Measurements from ENCODE around the gene C1QTNF12.

C1QTNF12 gene

DNA sequence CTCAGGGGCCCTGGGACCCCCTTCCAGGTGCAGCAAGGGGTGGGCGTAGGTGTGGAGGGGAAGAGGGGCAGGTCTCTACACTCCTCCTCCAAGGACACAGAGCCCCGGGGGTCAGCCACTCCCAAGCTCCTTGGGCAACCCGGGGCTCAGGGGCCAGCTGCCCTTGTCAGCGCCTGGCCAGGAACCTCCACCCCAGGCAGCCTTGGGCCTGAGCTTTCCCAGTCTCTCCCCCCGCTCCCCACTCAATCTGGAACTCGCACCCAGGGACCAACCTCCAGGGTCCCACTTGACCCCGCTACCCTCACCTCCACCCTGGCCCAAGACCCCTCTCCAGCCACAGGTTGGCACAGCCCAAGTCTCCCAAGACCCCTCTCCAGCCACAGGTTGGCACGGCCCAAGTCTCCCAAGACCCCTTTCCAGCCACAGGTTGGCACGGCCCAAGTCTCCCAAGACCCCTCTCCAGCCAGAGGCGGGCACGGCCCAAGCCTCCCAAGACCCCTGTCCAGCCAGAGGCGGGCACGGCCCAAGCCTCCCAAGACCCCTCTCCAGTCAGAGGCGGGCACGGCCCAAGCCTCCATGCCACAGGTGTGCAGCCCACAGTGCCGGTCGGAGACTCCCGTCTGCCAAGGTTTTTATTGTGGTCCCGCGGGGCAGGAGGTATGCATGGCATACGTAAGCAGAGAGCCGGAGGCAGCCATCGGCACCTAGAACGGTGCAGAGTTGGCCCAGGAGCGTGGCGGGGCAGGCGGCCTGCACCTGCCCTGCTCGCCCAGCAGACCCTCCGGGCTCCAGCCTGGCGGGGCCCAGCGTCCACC is 35.6 kb downstream of the C1QTNF12 start:
- DNase-seq, result no peak

DNA sequence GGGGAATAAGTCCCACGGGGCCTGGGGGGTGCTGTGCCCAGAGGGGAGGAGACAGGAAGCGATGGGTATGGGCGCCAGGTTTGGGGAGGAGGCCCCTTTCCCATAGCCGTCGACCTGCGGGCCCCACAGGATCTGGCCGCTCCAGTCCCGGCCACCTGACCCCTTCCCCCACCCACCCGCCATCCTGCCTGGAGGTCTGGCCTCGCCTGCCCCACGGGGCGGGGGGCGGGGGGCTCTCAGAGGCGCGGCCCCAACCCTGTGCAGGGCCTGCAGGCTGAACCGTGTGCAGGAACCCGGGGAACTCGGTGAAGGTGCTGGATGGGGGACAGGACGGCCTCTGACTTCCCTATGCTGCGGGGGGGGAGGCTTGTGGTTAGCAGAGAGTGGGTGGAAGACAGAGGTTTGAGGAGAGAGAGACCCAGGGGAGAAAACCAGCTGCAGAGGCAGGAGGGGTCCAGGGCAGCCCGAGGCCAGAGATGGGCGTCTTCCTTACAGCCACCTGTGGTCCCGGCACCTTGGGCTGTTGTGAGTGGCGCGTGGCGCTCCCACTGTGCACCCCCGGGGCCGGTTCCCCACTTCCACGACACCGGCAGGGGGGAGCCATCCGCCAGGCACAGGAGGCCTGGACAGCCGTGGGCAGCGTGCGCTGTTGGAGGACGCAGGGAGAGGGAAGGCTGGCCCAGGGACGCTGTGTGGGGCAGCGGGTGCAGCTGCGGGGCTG is 37.6 kb downstream of the C1QTNF12 start:
- peak; percentile 66 for DNase-seq

DNA sequence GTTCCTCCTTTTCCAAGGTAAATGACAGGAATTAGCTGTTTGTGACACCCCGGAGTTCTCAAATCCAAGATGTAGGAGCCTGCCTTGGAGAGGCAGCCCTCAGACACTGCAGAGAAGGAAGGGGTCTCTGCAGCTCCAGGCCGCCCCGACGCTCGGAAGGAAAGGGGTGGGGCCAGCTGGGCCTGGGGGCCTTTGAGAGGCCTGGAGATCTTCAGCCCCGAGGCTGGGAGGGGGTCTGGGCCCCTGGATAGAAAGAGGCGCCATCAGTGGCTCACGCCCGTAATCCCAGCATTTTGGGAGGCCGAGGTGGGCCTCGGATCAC is 39.0 kb downstream of the C1QTNF12 start:
- no peak for DNase-seq

DNA sequence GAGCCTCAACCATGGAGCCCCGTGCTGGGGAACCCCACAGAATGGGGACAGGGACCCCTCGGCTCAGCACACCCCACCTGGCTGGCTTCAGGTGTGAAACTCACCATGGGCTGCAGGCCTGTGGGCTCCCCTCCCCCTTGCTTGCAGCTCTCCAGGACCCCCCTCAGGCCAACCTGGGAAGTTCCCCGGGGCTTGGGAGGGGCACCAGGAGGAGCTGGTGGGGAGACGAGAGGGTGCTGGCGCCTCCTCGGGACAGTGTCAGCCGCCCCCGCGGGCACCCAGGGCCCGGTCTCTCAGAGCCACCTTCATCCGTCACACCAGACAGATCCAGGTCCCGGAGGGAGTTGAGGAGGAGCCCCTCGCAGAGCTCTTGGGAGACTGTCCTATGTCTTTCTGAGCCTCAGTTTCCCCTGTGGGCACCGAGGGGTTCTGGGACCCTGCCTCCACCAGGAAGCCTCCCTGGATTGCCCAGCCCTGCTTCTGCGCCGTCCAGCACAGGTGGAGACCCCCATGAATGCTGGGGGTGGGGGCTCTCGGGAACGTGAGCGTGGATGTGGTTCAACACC is 39.5 kb downstream of the C1QTNF12 start:
- DNase-seq, result no peak

DNA sequence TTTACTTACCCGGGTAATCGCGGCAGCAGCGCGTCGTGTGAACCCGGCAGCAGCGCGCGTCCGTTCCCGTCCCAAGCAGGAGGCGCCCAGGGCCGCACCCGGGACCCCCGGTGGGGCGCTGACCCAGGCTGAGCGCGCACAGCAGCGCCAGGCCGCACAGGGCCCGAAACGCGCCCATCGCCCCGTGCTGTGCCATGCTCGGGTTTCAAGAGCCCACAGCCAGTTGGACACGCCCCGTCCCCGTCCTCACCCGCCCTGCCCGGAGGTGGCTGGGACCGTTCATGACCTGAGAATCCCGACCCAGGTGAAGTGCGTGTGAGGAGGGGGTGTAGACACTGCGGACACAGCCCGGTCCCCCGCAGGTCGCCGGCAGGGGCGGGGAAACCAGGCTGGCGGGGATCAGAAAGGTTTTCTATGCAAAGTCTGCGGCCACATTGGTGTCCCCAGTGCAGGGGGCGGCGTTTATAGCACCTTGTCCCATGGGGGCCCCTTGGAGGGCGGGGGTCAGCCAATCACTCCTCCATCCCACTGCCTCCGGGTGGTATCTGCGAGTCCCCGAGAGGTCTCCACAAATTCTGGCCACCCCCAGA is 40.1 kb downstream of the C1QTNF12 start, which contains the start of gene TNFRSF18:
TNFRSF18 (minus strand) TSS at position 217 of the 590 bp plus-strand sequence; CDS start at position 196, 21 bp downstream.
- DNase-seq, result peak; percentile 53

DNA sequence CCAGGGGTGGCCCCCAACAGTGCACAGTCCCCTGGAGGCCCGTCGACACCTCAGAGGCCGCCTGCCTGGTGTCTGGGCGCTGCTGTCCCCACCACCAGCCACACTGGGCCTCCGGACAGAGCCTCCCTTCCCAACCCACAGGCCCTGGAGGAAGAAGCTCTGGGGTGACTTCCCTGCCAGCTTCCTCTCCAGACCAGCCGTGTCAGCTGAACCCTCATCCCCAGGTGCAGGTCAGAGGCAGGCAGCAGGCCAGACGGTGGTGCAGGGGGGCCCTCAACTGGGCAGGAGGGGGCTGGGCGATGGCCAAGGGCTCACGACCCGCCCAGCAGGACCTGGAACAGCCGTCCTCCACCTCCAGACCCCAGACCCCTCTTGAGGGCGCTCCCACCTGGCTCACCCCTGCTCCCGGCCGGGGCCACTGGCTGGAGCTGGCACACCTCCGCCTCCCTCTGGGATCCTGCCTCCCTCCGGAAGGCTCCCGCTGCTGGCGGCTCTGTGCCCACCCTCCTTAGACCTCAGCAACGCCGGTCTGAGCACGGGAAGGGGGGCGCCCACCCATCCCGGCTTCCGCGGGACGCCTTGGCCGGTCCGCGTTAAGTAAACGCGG is 40.6 kb downstream of the C1QTNF12 start:
- DNase-seq, result no peak

DNA sequence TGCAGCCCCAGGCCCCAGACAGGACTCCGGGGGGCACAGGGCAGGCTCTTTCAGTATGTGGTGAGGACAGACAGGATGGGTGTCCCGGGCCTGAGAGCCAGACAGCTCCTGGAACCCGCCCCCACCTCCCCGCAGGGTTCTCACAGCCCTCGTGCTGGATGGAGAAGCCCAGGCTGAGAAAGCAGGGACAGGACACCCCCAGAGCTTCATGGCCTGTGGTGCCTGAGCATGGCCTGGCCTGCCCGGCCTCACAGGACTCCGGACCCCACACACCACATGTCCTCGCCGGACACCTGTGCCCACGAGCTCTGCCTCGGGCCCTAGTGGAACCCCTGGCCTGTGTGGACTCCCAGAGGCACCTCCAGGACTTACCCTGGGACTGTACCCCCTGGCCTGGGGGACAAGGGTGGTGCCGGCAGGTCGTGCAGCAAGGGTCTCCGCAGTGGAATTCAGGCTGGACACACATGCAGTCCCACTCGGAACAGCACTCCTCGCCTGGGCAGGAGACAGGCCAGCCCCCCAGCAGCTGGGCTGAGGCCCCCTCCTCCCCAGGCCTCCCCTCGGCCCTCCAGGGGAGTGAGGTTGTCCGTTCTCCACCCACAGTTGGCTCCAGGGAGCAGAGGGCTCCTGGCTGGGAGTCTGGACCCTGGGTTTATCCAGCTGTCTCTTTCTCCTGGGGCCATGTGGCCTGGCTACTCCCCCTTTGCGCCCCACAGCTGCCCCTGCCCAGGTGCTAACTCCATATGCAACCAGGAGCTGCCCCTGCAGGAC is 41.3 kb downstream of the C1QTNF12 start:
- DNase-seq, result no peak

DNA sequence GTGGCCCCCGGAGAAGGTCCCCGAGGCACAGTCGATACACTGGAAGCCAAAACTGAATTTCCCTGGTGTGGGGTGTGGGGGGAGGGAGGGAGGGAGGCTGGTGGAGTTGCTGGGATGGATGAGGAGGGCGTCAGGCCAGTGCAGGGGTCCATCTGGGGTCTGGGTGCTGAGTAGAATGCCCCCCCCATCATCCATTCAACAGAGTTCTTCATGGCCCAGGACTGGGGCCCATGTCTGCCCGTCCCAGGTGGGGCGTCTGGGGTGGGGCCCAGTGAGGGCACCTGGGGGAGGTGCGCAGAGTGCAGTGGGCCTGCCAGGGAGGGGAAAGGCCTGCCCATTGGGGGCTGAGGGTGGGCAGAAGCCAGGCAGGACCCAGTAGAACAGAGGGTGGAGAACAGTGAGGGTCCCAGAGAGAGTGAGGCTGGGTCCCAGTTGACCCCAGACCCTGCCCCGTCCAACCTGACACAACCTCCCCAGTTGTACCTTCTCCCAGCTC is 42.0 kb downstream of the C1QTNF12 start:
- no peak for DNase-seq

DNA sequence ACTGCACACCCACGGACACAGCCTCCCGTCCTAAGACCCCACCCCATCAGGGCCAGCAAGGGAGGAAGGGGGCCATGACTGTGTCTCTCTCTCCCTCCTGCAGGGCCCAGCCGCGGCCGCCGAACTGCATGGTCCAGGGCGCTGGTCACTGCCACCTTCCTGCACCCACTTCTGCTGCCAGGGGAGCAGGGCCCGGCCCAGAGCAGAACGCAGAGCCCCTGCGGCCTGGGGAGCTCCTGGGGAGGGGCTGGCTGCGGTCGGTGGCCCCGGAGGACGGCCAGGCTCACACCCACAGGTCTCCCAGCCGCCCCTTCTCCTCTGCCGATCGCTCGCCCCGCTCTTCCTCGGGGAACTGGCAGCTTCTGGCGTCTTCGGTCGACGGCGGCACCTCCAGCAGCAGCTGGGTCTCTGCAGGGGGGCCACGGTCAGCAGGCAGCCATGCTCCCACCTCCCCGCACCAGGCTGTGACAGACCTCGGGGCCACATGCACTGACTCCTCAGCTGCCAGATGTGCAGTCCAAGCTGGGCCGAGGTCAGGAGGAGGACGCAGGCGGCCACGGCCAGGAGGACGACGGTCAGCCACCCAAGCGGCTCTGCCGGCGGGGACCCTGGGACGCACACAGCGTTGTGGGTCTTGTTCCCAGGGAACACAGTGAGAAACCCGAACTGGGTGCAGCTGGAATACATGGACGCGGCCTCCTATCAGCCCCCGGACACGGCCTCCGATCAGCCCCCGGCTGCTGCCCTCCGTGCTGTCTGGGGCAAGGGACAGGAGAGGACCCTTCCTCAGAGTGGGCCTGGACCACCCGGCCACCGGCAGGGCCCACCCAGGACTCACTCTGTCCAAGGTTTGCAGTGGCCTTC is 42.7 kb downstream of the C1QTNF12 start:
- DNase-seq, result no peak

DNA sequence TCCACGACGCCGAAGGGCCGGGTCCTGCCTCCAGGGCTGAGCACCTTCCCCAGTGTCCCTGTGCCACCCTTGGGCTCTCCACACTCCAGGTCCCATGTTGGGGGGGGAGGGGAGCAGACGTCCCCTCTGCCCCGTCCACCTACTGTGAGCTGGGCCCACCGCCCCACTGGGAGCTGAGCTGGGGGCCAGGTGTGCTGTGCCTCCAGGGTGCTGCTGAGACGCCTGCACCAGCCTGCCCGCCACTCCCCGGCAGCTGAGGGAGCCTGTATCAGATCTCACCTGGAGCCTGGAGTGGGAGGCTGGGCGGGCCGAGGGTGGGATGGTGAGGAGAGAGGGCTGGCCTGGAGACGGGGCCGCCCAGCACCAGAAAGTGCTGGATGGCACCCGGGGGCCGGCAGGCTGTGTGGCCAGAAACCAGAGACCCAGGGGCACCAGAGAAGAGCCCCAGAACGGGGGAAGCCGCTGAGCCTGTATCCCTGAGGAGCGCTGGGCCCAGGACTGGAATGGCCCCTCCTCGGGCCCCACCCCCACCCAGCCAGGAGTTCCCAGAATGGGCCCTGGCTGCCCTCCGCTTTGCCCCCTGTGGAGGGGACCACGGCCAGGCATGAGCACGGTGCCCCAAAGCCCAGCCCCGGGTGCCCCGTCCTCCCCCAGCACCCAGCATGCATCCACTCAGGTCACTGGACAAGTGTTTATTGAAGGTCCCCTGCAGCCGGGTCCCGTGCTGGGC is 43.5 kb downstream of the C1QTNF12 start:
- no peak for DNase-seq

DNA sequence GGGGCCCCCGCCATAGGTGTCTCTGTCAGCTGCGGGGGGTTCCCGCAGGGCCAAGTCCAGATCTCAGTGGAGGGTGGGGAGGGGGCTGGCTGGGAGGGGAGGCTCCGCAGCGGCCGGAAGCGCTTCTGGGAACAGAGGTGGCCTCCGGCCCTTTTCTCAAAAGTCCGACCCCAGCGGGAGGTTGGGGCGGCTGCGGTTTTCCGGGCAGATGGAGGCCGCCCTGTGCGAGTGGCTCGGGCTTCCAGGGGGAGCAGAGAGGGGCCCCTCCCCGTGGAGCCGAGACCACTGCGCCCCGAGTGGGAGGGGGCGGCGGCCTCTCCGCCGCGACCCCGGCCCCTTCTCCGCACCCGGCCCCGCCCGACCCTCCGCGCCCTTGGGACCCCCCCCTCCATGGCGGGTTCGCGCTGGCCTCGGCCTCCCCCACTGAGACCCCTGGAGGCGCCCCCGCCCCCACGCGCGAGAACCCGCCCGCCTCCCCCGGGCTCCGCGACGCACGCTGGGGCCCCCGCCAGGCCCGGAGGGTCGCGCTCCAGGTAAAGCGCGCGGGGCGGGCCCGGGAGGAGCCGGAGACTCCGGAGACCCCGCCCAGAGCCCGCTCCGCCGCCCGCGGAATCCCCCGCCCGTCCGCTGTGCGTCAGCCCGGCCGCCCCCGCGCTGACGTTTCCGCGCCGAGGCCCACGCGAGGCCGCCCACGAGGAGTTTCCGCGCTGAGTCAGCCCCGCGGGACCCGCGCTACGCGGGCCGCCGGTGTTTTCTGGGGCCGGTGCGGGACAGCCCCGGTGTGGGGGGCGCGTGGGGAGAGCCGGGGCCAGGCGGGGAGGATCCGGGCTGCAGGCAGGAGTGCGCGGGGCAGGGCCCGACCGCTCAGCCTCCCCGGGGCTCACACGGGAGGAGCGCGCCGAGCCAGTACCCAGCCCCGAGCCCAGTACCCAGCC is 45.4 kb downstream of the C1QTNF12 start:
- DNase-seq, result peak; percentile 91

DNA sequence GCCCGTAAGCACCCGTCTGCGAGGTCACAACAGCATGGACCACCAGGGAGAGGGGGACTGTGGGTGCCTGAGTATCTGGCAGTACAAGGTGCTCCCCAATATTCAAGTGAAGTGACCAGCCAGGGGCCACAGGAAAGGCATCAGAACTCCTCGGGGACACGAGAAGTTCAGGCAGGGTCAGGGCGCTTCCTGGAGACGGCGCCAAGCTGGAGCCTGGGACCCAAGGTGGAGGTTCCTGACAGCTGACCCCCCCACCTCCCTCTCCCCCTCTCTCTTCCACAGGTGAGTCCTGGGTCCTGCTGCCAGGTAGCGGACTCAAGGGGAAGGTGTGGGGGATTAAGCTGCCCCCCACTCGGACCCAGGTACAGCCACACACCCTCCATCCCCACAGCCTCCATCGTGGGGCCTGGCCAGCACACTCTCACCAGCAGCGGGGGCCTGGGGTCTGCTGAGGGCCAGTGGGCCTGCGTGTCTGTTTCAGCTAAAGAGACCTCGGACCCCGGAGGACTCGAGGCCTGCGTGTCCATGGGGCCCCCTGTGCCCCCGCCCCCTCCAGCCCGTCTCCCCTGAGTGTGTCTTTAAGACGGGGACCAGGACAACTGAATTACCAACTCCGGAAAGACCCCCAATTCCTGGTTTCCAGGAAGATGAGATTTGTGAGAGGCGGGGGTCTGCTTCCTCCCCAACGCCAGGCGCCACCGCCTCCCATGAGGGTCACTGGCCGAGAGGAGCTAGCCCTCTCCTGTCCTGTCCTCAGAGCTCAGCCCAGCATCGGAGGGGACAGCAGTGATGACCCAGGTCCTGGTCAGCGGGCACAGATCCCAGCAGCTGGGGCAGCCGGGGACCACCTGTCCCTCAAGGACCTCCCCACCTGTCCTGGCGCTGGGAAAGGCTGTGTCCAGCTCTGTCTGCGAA is 46.3 kb downstream of the C1QTNF12 start:
- no peak for DNase-seq

DNA sequence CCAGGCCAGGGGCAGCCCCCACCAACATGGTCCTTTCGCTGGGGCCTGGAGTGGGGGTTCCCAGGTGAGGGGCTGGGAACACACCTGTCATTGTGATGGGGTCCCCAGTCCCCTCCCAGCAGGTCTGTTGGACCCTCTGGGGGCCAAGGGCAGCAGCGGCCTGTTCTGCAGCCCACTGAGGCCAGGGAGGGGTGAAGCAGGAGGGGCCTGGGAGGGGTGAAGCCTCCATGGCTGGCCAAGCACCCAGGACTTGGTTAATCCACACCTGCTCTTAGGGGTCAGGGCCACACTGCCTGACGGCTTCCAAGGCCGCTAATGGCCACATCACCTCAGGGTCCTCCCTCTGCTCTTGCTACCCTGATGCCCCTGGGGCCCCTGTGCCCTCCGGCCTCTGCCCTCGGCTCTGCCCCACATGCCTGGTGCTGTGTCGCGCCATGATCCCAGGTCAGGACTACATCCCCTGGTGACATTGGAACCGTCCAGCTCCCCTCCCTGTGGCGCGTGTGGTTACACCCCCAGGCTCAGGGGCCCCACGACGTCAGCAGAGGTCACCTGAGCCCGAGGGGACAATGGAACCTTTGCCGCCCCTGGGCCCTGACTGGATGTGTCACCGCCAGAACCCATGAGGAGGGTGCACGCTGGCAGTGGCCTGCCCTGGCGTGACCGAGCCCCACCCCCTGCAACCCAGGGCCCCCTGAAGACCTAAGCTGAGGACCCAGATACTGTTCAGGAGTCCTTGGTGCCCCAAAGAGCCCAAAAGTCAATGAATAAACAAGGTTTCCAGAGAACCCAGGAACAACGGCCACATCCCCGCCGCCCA is 47.2 kb downstream of the C1QTNF12 start:
- no peak for DNase-seq

DNA sequence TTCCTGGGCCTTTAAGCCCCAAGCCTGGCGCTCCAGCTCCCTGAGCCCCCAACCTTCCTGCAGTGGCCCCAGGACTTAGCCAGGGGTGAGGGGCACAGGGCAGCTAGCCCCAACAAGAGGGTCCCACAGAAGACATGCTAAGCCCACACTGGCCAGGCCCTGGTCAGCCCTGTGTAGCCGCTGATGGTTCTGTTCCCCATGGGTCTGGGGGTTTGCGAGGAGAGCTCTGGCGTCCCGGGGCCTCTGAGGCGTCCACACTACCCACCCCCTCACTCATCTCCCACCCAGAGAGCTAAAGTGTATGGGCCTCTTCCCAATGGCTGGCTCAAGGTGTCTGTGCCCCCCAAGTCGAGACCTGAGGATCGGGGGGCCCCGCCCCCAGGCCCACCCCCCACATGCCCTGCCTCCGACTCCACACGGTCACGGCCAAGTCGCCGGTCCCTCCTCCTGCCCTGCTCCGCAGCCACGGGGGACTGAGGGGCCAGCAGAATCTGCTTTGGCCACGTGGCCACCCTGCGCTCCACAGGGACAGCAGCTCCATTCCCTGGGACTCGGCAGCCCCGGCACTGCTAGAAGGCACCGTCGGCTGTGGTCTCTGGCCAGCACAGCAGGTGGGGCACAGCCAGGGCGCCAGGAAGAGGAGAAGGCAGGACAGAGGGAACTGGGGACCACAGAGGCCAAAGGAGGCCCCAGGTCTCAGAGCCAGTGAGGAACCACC is 47.9 kb downstream of the C1QTNF12 start:
- no peak for DNase-seq

DNA sequence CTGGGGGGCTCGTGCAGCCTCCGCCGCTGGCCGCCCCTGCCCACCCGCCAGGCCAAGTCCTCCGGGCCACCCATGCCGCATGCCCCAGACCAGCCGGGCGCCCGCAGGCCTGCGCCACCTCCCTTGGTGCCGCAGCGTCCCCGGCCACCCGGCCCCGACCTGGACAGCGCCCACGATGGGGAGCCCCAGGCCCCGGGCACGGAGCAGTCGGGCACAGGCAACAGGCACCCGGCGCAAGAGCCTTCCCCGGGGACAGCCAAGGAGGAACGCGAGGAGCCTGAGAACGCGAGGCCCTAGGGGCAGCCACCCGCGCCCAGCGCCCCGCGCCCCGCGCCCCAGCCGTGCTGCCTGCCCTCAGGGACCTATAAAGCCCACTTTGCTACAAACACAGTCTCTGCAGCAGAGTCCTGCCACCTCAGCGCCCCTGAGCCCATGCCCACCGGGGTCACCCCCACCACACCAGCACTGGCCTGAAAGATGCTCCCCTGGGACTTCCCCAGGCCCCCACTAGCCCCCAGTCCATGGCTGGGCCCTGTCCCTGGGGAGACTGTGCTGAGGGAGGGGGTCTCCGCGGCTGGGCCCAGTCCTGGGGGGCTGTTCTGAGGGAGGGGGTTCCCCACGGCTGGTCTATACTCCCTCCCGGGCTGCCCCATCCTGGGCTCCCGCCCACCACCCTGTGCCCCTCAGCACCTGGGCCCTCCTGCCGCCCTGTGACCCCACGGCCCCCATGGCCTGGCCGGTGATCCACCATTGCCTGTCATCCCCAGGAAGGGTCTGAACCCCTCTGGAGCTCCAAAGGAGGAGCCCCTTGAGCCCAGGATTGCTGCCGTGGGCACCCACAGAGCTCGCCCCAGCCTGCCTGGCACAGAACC is 48.7 kb downstream of the C1QTNF12 start:
- DNase-seq, result no peak

DNA sequence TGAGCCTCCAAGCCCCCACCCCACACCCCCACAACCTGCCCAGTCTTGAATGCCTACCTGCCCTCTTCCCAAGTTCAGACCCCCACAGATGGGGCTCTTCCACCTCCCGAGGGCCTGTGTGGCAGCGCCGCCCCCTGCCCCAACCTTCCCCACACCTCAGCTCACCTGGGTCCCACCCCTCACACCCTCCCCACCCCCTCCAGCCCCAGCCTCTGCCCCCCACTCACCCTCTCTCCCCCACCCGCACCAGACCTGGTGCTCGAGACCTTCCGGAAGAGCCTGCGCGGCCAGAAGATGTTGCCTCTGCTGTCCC is 49.4 kb downstream of the C1QTNF12 start:
- no peak for DNase-seq
